ENCODE results near the gene BTN3A1.

GRCh38 chr6:26375270-26375669 is 26.8 kb upstream of the BTN3A1 start:
- TF ChIP-seq ISL1 (CRISPR knock-in tag; IDR thresholded peaks at IDR 0.05) (no peak), GLIS3 (CRISPR knock-in tag; IDR thresholded peaks at IDR 0.05) (no peak), OSR1 (CRISPR knock-in tag; IDR thresholded peaks at IDR 0.05) (no peak)
- TF ChIP-seq, protein P1, sequence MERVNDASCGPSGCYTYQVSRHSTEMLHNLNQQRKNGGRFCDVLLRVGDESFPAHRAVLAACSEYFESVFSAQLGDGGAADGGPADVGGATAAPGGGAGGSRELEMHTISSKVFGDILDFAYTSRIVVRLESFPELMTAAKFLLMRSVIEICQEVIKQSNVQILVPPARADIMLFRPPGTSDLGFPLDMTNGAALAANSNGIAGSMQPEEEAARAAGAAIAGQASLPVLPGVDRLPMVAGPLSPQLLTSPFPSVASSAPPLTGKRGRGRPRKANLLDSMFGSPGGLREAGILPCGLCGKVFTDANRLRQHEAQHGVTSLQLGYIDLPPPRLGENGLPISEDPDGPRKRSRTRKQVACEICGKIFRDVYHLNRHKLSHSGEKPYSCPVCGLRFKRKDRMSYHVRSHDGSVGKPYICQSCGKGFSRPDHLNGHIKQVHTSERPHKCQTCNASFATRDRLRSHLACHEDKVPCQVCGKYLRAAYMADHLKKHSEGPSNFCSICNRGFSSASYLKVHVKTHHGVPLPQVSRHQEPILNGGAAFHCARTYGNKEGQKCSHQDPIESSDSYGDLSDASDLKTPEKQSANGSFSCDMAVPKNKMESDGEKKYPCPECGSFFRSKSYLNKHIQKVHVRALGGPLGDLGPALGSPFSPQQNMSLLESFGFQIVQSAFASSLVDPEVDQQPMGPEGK (CRISPR knock-in tag; IDR thresholded peaks at IDR 0.05; ENCODE audit: borderline replicate concordance) = no peak
